H1 (cell line): ENCODE results near the gene VWA7. TPM values are rescaled to one million over a fixed set of nuclear protein-coding genes. Genes with fewer than 3 reads are reported as not detected.

Source experiments
- CTCF ChIA-PET: fragments of 300-600 bp; sonication (Branson Sonifier 250); formaldehyde crosslinking; loops from one replicate; lab custom pipeline; 2021; ENCODE audit not compliant: partially characterized antibody; lab: Charles Lee
- POLR2A ChIA-PET: fragments of 300-600 bp; sonication (Branson Sonifier 250); formaldehyde crosslinking; loops from one replicate; lab custom pipeline; 2021; ENCODE audit warnings: inconsistent platforms; ENCODE audit not compliant: partially characterized antibody; lab: Charles Lee
- DNase-seq, 2 experiments: peaks; one replicate each; pipeline versions ENCODE4 v3.0.0 to v3.0.0-alpha.2; 2010 to 2022; ENCODE audit warnings: low spot score in 2 of 2, low read depth in 1 of 2, mixed read lengths in 1 of 2
- FAIRE-seq: peaks from 2 replicates; lab custom pipeline; 2011; peaks lifted over from hg19 to GRCh38; lab: Jason Lieb, UNC
- H2AFZ ChIP-seq: 2 replicates; pipeline ENCODE4 v1.8.1; 2012; ENCODE audit warnings: low read length, inconsistent platforms
- H2AK5ac ChIP-seq: 2 replicates; pipeline ENCODE4 v1.6.1; 2013; ENCODE audit warnings: low read depth, low read length
- H2BK120ac ChIP-seq: replicated peaks from 2 replicates; pipeline ENCODE3; 2013; ENCODE audit warnings: low read depth, low read length, inconsistent platforms
- H2BK12ac ChIP-seq: 2 replicates; pipeline ENCODE4 v1.6.1; 2013; ENCODE audit warnings: low read depth, low read length
- H2BK15ac ChIP-seq: 2 replicates; pipeline ENCODE4 v1.6.1; 2013; ENCODE audit warnings: low read length
- H2BK20ac ChIP-seq: 2 replicates; pipeline ENCODE4 v1.6.1; 2013; ENCODE audit warnings: low read length
- H2BK5ac ChIP-seq: 2 replicates; pipeline ENCODE4 v1.6.1; 2013; ENCODE audit warnings: low read depth, low read length
- H3K14ac ChIP-seq: 2 replicates; pipeline ENCODE4 v1.6.1; 2013; ENCODE audit warnings: inconsistent platforms; ENCODE audit not compliant: insufficient read length
- H3K18ac ChIP-seq: 2 replicates; pipeline ENCODE4 v1.6.1; 2013; ENCODE audit warnings: low read length; ENCODE audit errors: extremely low read depth
- H3K23ac ChIP-seq: 2 replicates; pipeline ENCODE4 v1.6.1; 2013; ENCODE audit warnings: inconsistent platforms; ENCODE audit not compliant: insufficient read length
- H3K23me2 ChIP-seq: 2 replicates; pipeline ENCODE4 v1.6.1; 2013; ENCODE audit warnings: low read depth, low read length
- H3K27ac ChIP-seq: 2 replicates; pipeline ENCODE4 v1.6.1; 2011; ENCODE audit warnings: low read depth, low read length, inconsistent platforms
- H3K27me3 ChIP-seq, 4 experiments: replicated peaks in 1 of 4; 1 replicate in 1 of 4; 2 replicates in 3 of 4; pipeline versions ENCODE4 v1.6.1 to v1.8.1; 2011 to 2013; ENCODE audit warnings: low read length in 3 of 4, mild to moderate bottlenecking in 3 of 4, inconsistent platforms in 2 of 4, mixed read lengths in 2 of 4, moderate library complexity in 1 of 4; ENCODE audit not compliant: control insufficient read depth in 3 of 4, insufficient read depth in 3 of 4; ENCODE audit errors: extremely low read depth in 1 of 4
- H3K36me3 ChIP-seq, 4 experiments: 2 replicates each; pipeline versions ENCODE4 v1.6.1 to v1.8.1; 2011 to 2013; ENCODE audit warnings: mild to moderate bottlenecking in 4 of 4, low read length in 3 of 4, moderate library complexity in 2 of 4, control low read depth in 1 of 4, inconsistent platforms in 1 of 4; ENCODE audit not compliant: insufficient read depth in 4 of 4, control insufficient read depth in 2 of 4
- H3K4ac ChIP-seq: replicated peaks from 2 replicates; pipeline ENCODE3; 2013; ENCODE audit warnings: low read length, low read depth, mixed read lengths, inconsistent platforms; ENCODE audit not compliant: insufficient read length
- H3K4me1 ChIP-seq, 4 experiments: replicated peaks in 1 of 4; 1 replicate in 1 of 4; 2 replicates in 3 of 4; pipeline versions ENCODE4 v1.6.1 to v1.8.1; 2011 to 2013; ENCODE audit warnings: low read length in 3 of 4, inconsistent platforms in 2 of 4, mixed read lengths in 1 of 4; ENCODE audit not compliant: insufficient read depth in 4 of 4, control insufficient read depth in 3 of 4
- H3K4me2 ChIP-seq, 2 experiments: 2 replicates each; pipeline versions ENCODE4 v1.6.1 to v1.8.1; 2011 to 2013; ENCODE audit warnings: low read depth in 2 of 2, low read length in 2 of 2, control low read depth in 1 of 2, inconsistent platforms in 1 of 2, mild to moderate bottlenecking in 1 of 2; ENCODE audit not compliant: insufficient read depth in 1 of 2
- H3K4me3 ChIP-seq, 4 experiments: fragments of 200-600, 300-600 bp in 1 of 4; sonication (generic), shearing (Covaris generic), sonication (Bioruptor Twin) in 1 of 4; 2 replicates each; pipeline versions ENCODE4 v1.5.1 to v1.8.1; 2011 to 2016; ENCODE audit warnings: low read length in 4 of 4, low read depth in 3 of 4, control low read depth in 2 of 4, inconsistent platforms in 2 of 4, mild to moderate bottlenecking in 2 of 4, mixed read lengths in 1 of 4, moderate library complexity in 1 of 4; ENCODE audit not compliant: insufficient read depth in 2 of 4; ENCODE audit errors: extremely low read depth in 1 of 4
- H3K56ac ChIP-seq: replicated peaks from 2 replicates; pipeline ENCODE3; 2013; ENCODE audit warnings: low read depth, mild to moderate bottlenecking, mixed read lengths, low read length, inconsistent platforms; ENCODE audit not compliant: insufficient read length
- H3K79me1 ChIP-seq: 2 replicates; pipeline ENCODE4 v1.6.1; 2013; ENCODE audit warnings: low read depth, low read length, control low read depth
- H3K79me2 ChIP-seq, 2 experiments: 2 replicates each; pipeline versions ENCODE4 v1.6.1 to v1.8.1; 2012 to 2013; ENCODE audit warnings: low read length in 2 of 2, mild to moderate bottlenecking in 2 of 2, inconsistent platforms in 1 of 2; ENCODE audit not compliant: insufficient read depth in 2 of 2, control insufficient read depth in 1 of 2
- H3K9ac ChIP-seq, 4 experiments: replicated peaks in 1 of 4; 1 replicate in 1 of 4; 2 replicates in 3 of 4; pipeline versions ENCODE4 v1.6.1 to v1.8.1; 2011 to 2013; ENCODE audit warnings: low read depth in 3 of 4, low read length in 3 of 4, control low read depth in 2 of 4, mild to moderate bottlenecking in 2 of 4, moderate library complexity in 2 of 4, inconsistent platforms in 1 of 4; ENCODE audit errors: extremely low read depth in 1 of 4
- H3K9me3 ChIP-seq, 2 experiments: 2 replicates each; pipeline versions ENCODE4 v1.6.1 to v1.8.1; 2012 to 2013; ENCODE audit warnings: mild to moderate bottlenecking in 2 of 2, moderate library complexity in 2 of 2, control low read depth in 1 of 2, inconsistent platforms in 1 of 2, low read depth in 1 of 2, low read length in 1 of 2, mixed read lengths in 1 of 2; ENCODE audit not compliant: insufficient read depth in 2 of 2
- H4K20me1 ChIP-seq, 2 experiments: replicated peaks in 1 of 2; 2 replicates each; pipeline versions ENCODE3 to v1.8.1; 2011 to 2013; ENCODE audit warnings: inconsistent platforms in 2 of 2, low read length in 2 of 2, mild to moderate bottlenecking in 1 of 2; ENCODE audit not compliant: insufficient read depth in 2 of 2, control insufficient read depth in 1 of 2
- H4K5ac ChIP-seq: 2 replicates; pipeline ENCODE4 v1.6.1; 2013; ENCODE audit warnings: low read length, low read depth, mixed read lengths, inconsistent platforms; ENCODE audit not compliant: insufficient read length
- H4K8ac ChIP-seq: 2 replicates; pipeline ENCODE4 v1.8.0; 2013; ENCODE audit warnings: mild to moderate bottlenecking, moderate library complexity, low read length, inconsistent platforms; ENCODE audit not compliant: insufficient read depth; ENCODE audit errors: extremely low read depth
- H4K91ac ChIP-seq: replicated peaks from 2 replicates; pipeline ENCODE3; 2013; ENCODE audit warnings: low read length, mixed read lengths, inconsistent platforms; ENCODE audit not compliant: insufficient read length
- CEBPB ChIP-seq: IDR thresholded peaks from 2 replicates; pipeline ENCODE4 v1.6.1; 2012; ENCODE audit warnings: low read depth, low read length
- CREB1 ChIP-seq: IDR thresholded peaks from 2 replicates; pipeline ENCODE4 v1.6.1; 2012; ENCODE audit warnings: inconsistent platforms
- SP1 ChIP-seq: IDR thresholded peaks from 2 replicates; pipeline ENCODE4 v1.6.1; 2011; ENCODE audit warnings: low read depth, low read length
- WGBS, 2 experiments: shearing (Covaris generic) in 1 of 2; methylation state at CpG; one replicate each; pipeline versions ENCODE4 v1.1.6 to v1.1.7; 2013 to 2015; ENCODE audit warnings: low lambda C conversion rate in 2 of 2, mixed read lengths in 2 of 2, inconsistent platforms in 1 of 2, low coverage in 1 of 2, missing lambda C conversion rate in 1 of 2; ENCODE audit not compliant: insufficient replicate concordance in 2 of 2, insufficient coverage in 1 of 2, insufficient read length in 1 of 2; ENCODE audit errors: extremely low coverage in 1 of 2, missing lambda C conversion rate in 1 of 2; 5-methylcytosine and 5-hydroxymethylcytosine counted together
- polyA plus RNA-seq, 7 experiments: library from polyadenylated mRNA; depleted of rRNA in 3 of 7; stranded (reverse) in 5 of 7; unstranded in 2 of 7; fragments of >200 nt in 5 of 7; fragments of 200-250 nt in 2 of 7; gene quantifications; 1 replicate in 5 of 7; 2 replicates in 1 of 7; 4 replicates in 1 of 7; pipeline versions ENCODE4 v1.2.1 to v1.2.3, GENCODE V29; 2011 to 2013; ENCODE audit warnings: missing spikeins in 2 of 7, mixed read lengths in 2 of 7
- total RNA-seq: library from RNA; stranded (reverse); fragmentation: NEBNext Ultra II Directional; extraction: Animal tissue kit (Norgen Biotek cat#: 25700); gene quantifications from 2 replicates; pipeline ENCODE4 v1.2.1, GENCODE V29; 2021

VWA7 gene
- total and polyA plus RNA-seq, 2 of the 8 experiments (the other 6 are each of a cell fraction or from before 2014, with no cell fraction given), result 0.82 to 2.1 TPM

DNA sequence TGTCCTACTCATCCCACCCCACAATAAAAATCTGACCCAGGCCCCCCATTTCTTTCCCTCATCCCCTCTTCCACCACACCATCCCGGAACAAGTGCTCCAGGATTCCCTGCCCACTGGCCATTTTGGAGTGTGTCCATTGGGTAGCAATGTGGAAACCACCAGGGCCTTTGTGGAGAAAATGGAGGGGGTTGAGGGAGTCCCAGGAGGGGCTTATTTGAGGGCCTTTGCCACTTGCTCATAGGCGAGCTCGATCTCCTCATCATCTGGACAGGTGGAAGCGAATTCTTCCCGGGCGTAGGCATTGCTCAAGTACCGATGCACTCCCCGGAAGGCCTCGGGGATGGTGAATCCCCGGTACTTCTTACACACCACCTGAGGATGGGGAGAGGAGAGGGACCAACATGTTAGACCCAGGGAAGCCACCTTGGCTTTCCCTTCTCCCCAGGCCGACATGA lies 46.5 kb downstream of the VWA7 start:
- H4K8ac ChIP-seq, result no peak overlapping the region
- peaks cover 10 to 40% (median 33%) of the 10 kb centered on the region in 4 experiments for H3K36me3 ChIP-seq
- H3K56ac ChIP-seq, result no peak overlapping the region
- no peak overlapping the region for H3K23ac ChIP-seq
- H3K14ac ChIP-seq, result no peak overlapping the region
- peaks cover 4 to 5% of the 10 kb centered on the region in 2 experiments for H4K20me1 ChIP-seq
- H2BK20ac ChIP-seq, result no peak overlapping the region
- FAIRE-seq (no peak), DNase-seq (no peak)
- H3K4ac ChIP-seq, result no peak overlapping the region
- no peak overlapping the region for H4K5ac ChIP-seq
- 94% methylated on average over 11 of the region's 11 CpGs; no CpG with 5 or more reads in 1 of the 2 experiments for WGBS, 2 experiments
- no peak overlapping the region for H3K9ac ChIP-seq
- TF ChIP-seq CREB1 (no peak), CEBPB (no peak), SP1 (peak; percentile 30; the same call in 1 of the 2 replicates)
- CTCF ChIA-PET, result interaction anchor here (0.9 to 8.9 kb wide), 21 partner anchors 9 to 137 kb away, joined by 3 to 89 read pairs (median 7); partner anchors contain the start of genes ABHD16A, C6orf47, LSM2 and LY6G5C
- H3K9me3 ChIP-seq, result no peaks in the 10 kb centered on the region
- no peak overlapping the region for H2AFZ ChIP-seq
- no peak overlapping the region for H2BK15ac ChIP-seq
- H2AK5ac ChIP-seq, result no peak overlapping the region
- H4K91ac ChIP-seq, result no peak overlapping the region
- peaks cover 11% of the 10 kb centered on the region; the same call in 1 of the 2 replicates for H3K79me1 ChIP-seq
- peaks cover 10 to 19% (median 11%) of the 10 kb centered on the region in 4 experiments for H3K4me1 ChIP-seq
- POLR2A ChIA-PET, result interaction anchor here (0.6 to 4.2 kb wide), 34 partner anchors 9 to 1241 kb away, joined by 3 to 57 read pairs (median 5); partner anchors contain the start of genes ABHD16A, ATP6V1G2, BAG6 and GPANK1
- peak overlapping the region; percentile 31 to 90 for H3K4me2 ChIP-seq
- H2BK120ac ChIP-seq, result no peak overlapping the region
- H2BK5ac ChIP-seq, result no peak overlapping the region
- peaks cover 0 to 17% of the 10 kb centered on the region in 2 experiments; a peak in 2 of 4 replicates for H3K79me2 ChIP-seq
- no peaks in the 10 kb centered on the region for H3K27me3 ChIP-seq
- H3K18ac ChIP-seq, result no peak overlapping the region
- H3K23me2 ChIP-seq, result peaks cover 11% of the 10 kb centered on the region
- H3K4me3 ChIP-seq, result peak overlapping the region; percentile 56 to 91 (median 83); a peak in 4 of 8 replicates
- no peak overlapping the region for H3K27ac ChIP-seq
- H2BK12ac ChIP-seq, result no peak overlapping the region
